ENCODE measurements around the gene BBS1.

The BBS1 gene

DNA sequence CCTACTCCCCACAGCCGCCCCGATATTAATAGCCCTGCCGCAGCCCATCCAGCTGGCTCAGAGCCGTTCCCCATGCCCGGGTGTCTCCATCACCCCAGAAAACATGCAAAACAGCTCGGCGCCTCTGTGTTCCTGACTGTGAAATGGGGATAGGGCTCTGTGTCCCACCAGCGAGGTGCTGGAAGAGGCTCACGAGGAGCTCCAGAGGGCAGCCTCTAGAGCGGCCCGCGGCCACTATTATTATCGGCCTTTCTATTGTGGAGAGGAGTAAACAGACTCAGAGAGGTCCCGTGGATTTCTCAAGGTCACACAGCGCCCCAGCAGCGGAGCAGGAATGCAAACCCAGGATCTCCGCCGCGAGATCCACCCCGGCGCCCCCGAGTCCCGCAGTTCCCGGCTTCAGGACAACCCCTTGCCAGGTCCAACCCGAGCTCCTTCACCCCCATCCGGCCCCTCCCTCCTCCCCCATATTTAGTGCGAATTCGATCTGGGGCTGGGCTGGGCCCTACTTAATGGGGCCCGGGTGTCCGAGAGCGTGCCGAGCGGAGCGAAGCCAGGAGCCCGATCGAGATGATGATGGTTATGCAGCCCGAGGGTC, 36.0 kb downstream of the BBS1 start, which contains the start of gene ACTN3 (continued):
- TF ChIP-seq, protein P1, sequence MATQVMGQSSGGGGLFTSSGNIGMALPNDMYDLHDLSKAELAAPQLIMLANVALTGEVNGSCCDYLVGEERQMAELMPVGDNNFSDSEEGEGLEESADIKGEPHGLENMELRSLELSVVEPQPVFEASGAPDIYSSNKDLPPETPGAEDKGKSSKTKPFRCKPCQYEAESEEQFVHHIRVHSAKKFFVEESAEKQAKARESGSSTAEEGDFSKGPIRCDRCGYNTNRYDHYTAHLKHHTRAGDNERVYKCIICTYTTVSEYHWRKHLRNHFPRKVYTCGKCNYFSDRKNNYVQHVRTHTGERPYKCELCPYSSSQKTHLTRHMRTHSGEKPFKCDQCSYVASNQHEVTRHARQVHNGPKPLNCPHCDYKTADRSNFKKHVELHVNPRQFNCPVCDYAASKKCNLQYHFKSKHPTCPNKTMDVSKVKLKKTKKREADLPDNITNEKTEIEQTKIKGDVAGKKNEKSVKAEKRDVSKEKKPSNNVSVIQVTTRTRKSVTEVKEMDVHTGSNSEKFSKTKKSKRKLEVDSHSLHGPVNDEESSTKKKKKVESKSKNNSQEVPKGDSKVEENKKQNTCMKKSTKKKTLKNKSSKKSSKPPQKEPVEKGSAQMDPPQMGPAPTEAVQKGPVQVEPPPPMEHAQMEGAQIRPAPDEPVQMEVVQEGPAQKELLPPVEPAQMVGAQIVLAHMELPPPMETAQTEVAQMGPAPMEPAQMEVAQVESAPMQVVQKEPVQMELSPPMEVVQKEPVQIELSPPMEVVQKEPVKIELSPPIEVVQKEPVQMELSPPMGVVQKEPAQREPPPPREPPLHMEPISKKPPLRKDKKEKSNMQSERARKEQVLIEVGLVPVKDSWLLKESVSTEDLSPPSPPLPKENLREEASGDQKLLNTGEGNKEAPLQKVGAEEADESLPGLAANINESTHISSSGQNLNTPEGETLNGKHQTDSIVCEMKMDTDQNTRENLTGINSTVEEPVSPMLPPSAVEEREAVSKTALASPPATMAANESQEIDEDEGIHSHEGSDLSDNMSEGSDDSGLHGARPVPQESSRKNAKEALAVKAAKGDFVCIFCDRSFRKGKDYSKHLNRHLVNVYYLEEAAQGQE (tag by site-specific recombination; IDR thresholded peaks at IDR 0.05) = no peak
- no peak for TF ChIP-seq ZNF223 (tag by site-specific recombination; IDR thresholded peaks at IDR 0.05)
- no peak for TF ChIP-seq ZNF114 (tag by site-specific recombination; IDR thresholded peaks at IDR 0.05)
- TF ChIP-seq ZNF350 (tag by site-specific recombination; IDR thresholded peaks at IDR 0.05) = no peak
- no peak for TF ChIP-seq ZNF792 (tag by site-specific recombination; IDR thresholded peaks at IDR 0.05)
- TF ChIP-seq ZNF335 (tag by site-specific recombination; conservative IDR thresholded peaks at IDR 0.05) = no peak
- TF ChIP-seq, protein P2, sequence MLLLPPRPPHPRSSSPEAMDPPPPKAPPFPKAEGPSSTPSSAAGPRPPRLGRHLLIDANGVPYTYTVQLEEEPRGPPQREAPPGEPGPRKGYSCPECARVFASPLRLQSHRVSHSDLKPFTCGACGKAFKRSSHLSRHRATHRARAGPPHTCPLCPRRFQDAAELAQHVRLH (tag by site-specific recombination; IDR thresholded peaks at IDR 0.05) = 0 out of 2 replicates have a peak, but pooled peaks have one; percentile 9
- TF ChIP-seq KLF16 (tag by site-specific recombination; IDR thresholded peaks at IDR 0.05) = no peak
- TF ChIP-seq, protein P3, sequence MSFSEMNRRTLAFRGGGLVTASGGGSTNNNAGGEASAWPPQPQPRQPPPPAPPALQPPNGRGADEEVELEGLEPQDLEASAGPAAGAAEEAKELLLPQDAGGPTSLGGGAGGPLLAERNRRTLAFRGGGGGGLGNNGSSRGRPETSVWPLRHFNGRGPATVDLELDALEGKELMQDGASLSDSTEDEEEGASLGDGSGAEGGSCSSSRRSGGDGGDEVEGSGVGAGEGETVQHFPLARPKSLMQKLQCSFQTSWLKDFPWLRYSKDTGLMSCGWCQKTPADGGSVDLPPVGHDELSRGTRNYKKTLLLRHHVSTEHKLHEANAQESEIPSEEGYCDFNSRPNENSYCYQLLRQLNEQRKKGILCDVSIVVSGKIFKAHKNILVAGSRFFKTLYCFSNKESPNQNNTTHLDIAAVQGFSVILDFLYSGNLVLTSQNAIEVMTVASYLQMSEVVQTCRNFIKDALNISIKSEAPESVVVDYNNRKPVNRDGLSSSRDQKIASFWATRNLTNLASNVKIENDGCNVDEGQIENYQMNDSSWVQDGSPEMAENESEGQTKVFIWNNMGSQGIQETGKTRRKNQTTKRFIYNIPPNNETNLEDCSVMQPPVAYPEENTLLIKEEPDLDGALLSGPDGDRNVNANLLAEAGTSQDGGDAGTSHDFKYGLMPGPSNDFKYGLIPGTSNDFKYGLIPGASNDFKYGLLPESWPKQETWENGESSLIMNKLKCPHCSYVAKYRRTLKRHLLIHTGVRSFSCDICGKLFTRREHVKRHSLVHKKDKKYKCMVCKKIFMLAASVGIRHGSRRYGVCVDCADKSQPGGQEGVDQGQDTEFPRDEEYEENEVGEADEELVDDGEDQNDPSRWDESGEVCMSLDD (tag by site-specific recombination; IDR thresholded peaks at IDR 0.05) = peak; percentile 42; the same call in 1 of the 2 replicates
- 0 out of 2 replicates have a peak, but pooled peaks have one; percentile 2 for TF ChIP-seq SP3 (tag by site-specific recombination; IDR thresholded peaks at IDR 0.05)
- TF ChIP-seq ZNF76 (tag by site-specific recombination; IDR thresholded peaks at IDR 0.05; ENCODE audit: borderline replicate concordance, low read depth) = no peak
- no peak for TF ChIP-seq ZNF311 (tag by site-specific recombination; IDR thresholded peaks at IDR 0.05; ENCODE audit: borderline replicate concordance)
- TF ChIP-seq, protein P4, sequence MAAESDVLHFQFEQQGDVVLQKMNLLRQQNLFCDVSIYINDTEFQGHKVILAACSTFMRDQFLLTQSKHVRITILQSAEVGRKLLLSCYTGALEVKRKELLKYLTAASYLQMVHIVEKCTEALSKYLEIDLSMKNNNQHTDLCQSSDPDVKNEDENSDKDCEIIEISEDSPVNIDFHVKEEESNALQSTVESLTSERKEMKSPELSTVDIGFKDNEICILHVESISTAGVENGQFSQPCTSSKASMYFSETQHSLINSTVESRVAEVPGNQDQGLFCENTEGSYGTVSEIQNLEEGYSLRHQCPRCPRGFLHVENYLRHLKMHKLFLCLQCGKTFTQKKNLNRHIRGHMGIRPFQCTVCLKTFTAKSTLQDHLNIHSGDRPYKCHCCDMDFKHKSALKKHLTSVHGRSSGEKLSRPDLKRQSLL (tag by site-specific recombination; IDR thresholded peaks at IDR 0.05) = no peak; the same call in 1 of the 2 replicates
- 0 out of 2 replicates have a peak, but pooled peaks have one; percentile 50 for TF ChIP-seq ZXDB (tag by site-specific recombination; IDR thresholded peaks at IDR 0.05)
- peak; percentile 84 for TF ChIP-seq ZNF768 (tag by site-specific recombination; IDR thresholded peaks at IDR 0.05)
- TF ChIP-seq, protein P5, sequence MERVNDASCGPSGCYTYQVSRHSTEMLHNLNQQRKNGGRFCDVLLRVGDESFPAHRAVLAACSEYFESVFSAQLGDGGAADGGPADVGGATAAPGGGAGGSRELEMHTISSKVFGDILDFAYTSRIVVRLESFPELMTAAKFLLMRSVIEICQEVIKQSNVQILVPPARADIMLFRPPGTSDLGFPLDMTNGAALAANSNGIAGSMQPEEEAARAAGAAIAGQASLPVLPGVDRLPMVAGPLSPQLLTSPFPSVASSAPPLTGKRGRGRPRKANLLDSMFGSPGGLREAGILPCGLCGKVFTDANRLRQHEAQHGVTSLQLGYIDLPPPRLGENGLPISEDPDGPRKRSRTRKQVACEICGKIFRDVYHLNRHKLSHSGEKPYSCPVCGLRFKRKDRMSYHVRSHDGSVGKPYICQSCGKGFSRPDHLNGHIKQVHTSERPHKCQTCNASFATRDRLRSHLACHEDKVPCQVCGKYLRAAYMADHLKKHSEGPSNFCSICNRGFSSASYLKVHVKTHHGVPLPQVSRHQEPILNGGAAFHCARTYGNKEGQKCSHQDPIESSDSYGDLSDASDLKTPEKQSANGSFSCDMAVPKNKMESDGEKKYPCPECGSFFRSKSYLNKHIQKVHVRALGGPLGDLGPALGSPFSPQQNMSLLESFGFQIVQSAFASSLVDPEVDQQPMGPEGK (tag by site-specific recombination; IDR thresholded peaks at IDR 0.05) = no peak; the same call in 1 of the 2 replicates
- TF ChIP-seq ZNF140 (tag by site-specific recombination; IDR thresholded peaks at IDR 0.05) = no peak
- no peak for TF ChIP-seq SCRT2 (tag by site-specific recombination; IDR thresholded peaks at IDR 0.05)
- TF ChIP-seq, protein P6, sequence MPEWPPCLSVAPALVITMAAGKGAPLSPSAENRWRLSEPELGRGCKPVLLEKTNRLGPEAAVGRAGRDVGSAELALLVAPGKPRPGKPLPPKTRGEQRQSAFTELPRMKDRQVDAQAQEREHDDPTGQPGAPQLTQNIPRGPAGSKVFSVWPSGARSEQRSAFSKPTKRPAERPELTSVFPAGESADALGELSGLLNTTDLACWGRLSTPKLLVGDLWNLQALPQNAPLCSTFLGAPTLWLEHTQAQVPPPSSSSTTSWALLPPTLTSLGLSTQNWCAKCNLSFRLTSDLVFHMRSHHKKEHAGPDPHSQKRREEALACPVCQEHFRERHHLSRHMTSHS (tag by site-specific recombination; IDR thresholded peaks at IDR 0.05) = no peak
- no peak for TF ChIP-seq ZNF776 (tag by site-specific recombination; IDR thresholded peaks at IDR 0.05; ENCODE audit: borderline replicate concordance)
- TF ChIP-seq ZBTB7A (tag by site-specific recombination; IDR thresholded peaks at IDR 0.05; ENCODE audit: low read depth) = no peak

All from HEK293 (cell line).